Astrocyte of the cerebellum (primary cell): ENCODE data around the gene RAP1B.

Experiments used
- DNase-seq: peaks from one replicate; pipeline ENCODE4 v3.0.0-alpha.2; 2011; ENCODE audit warnings: low read depth
- H3K4me3 ChIP-seq: 2 replicates; pipeline ENCODE4 v1.5.1; 2011; ENCODE audit warnings: mild to moderate bottlenecking, low read depth, low read length, moderate library complexity
- in situ Hi-C: cut with HindIII; loops from 2 replicates; pipeline ENCODE4 v1.10.0; 2017; ENCODE audit warnings: low sequenced_read_pairs
- TF ChIP-seq, protein P1 (sequence below): IDR thresholded peaks from 2 replicates; pipeline ENCODE4 v1.5.1; 2012; ENCODE audit warnings: low read length, low read depth, moderate library complexity, mild to moderate bottlenecking; ENCODE audit errors: missing control alignments

Gene RAP1B

DNA sequence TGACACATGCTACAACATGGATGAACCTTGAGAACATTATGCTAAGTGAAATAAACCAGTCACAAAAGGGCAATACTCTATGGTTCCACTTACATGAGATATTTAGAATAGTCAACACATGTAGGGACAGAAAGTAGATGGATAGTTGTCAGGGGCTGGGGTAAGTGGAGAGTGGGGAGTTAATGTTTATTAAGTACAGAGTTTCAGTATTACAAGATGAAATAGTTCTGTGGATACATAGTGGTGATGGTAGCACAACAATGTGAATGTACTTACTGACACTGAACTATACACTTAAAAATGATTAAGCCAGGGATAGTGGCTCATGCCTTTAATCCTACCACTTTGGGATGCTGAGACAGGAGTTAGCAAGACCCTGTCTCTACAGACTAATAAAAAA lies 84.8 kb downstream of the RAP1B start:
- TF ChIP-seq, protein P1, sequence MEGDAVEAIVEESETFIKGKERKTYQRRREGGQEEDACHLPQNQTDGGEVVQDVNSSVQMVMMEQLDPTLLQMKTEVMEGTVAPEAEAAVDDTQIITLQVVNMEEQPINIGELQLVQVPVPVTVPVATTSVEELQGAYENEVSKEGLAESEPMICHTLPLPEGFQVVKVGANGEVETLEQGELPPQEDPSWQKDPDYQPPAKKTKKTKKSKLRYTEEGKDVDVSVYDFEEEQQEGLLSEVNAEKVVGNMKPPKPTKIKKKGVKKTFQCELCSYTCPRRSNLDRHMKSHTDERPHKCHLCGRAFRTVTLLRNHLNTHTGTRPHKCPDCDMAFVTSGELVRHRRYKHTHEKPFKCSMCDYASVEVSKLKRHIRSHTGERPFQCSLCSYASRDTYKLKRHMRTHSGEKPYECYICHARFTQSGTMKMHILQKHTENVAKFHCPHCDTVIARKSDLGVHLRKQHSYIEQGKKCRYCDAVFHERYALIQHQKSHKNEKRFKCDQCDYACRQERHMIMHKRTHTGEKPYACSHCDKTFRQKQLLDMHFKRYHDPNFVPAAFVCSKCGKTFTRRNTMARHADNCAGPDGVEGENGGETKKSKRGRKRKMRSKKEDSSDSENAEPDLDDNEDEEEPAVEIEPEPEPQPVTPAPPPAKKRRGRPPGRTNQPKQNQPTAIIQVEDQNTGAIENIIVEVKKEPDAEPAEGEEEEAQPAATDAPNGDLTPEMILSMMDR, result no peak
- no peak overlapping the region for H3K4me3 ChIP-seq
- in situ Hi-C loops, result no loop called here
- no peak for DNase-seq

DNA sequence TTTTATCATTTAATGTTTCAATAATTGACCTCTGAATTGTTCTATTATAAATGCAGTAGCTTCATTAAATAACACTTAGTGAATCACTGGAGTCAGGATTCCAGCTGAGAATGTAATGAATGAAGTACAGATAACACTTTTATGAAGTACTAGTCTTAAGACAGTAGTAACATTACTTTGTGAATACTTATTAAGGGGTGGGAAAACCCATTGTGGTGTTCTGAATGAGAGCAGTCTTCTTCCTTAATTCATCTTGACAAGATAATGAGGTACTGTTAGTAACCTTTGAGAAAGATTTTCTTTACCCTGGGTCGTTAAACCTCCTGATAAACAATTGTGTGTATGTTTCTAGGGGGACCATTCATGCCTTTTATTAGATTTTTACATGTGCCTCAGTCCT lies 88.8 kb downstream of the RAP1B start:
- TF ChIP-seq, protein P1, result no peak
- H3K4me3 ChIP-seq, result no peak overlapping the region
- DNase-seq, result no peak
- in situ Hi-C loops, result no loop called here
